NCI-H748 (cell line): Measurements from ENCODE around the gene NEDD4.
"Not testable (repeated sequence)": the region's sequence is repeated elsewhere in the genome, so short reads cannot be mapped to it uniquely, and the experiment has no call there.

Experiments used
- DNase-seq: peaks from one replicate; lab custom pipeline; 2025; ENCODE audit not compliant: unreplicated experiment; lab: John Stamatoyannopoulos, UW

NEDD4 gene

GRCh38 chr15:56006371-56006770 is 13.0 kb upstream of the NEDD4 start:
- DNase-seq: not testable (repeated sequence)

DNA sequence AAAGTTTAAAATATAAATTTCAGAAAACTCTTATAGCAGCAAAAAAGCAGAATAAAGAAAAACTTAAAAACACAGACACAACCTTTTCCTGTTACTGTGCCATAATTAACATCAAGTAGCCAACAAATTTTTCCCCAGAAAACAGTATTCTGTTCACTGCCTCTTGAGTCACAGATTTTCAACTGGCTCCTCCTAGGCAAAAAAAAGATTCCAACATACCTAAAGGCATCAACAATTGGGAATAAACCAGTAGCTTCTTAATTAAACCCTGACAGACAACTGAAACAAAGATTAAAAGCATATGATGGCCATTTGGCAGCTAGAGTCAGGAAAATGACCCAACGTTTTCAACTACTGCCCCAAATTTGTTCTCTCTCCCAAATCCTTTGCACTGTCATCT is 10.9 kb upstream of the NEDD4 start:
- not testable (repeated sequence) for DNase-seq

DNA sequence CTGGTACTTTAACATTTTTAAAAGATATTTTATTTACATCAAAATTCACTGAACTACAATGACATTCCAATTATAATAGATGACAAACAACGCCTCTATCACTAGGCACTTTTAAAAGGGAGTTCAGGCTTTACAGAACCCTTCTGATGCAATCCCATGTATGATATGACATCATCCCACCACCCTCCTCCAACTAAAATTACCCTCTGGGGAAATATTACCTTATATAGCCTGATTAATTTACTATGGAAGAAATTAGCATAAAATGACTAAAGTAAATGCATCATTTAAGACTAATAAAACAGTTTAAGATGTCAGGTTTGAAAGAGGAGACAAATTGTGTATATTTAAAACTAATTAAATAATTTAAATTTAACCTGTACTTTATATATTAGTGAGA is 10.4 kb upstream of the NEDD4 start:
- DNase-seq: not testable (repeated sequence)

- DNase-seq: not testable (repeated sequence)
Measured at GRCh38 chr15:56003277-56003676, 9.9 kb upstream of the NEDD4 start.

DNA sequence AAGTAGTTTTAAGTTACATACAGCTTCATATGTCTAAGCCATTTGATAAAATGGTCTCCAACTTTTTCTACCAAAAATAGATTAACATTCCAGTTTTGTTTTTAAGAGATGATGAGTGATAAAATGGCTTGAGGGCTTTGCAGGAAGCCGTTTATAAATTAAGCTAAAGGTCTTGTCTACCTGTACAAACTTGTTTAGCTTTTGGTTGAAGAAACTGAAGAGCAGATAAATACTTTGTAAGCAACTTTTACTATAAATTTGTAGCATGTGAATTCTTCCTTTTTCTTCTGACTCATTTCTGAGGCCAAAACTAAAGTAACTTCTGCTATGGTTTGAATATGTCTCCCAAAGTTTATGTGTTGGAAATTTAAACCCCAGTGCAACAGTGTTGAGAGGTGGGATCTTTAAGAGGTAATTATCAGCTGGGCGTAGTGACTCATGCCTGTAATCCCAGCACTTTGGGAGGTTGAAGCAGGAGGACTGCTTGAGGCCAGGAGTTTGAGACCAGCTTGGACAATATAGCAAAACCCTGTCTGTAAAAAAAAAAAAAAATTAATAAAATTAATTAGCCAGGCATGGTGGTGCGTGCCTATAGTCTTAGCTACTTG is 8.2 kb upstream of the NEDD4 start:
- no peak for DNase-seq

GRCh38 chr15:55999658-56000057 is 6.2 kb upstream of the NEDD4 start:
- DNase-seq: no peak

DNA sequence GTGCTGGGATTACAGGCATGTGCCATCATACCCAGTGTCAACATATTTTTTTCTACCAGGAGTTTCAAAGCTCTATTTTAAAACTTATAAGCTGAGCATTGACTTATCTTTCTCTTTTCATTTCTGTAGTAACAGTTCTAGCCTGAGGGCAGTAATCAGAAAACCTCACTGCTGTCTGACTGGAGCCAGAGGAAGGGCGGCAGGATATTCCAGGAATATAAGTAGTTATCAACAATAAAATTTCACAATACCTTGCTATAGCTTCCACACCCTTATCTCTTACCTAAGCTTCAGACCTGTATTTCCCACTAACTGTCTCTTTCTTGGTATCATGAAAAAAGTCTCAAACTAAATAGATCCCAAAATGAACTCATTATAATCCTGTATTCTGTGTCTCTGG is 5.1 kb upstream of the NEDD4 start:
- no peak for DNase-seq

DNA sequence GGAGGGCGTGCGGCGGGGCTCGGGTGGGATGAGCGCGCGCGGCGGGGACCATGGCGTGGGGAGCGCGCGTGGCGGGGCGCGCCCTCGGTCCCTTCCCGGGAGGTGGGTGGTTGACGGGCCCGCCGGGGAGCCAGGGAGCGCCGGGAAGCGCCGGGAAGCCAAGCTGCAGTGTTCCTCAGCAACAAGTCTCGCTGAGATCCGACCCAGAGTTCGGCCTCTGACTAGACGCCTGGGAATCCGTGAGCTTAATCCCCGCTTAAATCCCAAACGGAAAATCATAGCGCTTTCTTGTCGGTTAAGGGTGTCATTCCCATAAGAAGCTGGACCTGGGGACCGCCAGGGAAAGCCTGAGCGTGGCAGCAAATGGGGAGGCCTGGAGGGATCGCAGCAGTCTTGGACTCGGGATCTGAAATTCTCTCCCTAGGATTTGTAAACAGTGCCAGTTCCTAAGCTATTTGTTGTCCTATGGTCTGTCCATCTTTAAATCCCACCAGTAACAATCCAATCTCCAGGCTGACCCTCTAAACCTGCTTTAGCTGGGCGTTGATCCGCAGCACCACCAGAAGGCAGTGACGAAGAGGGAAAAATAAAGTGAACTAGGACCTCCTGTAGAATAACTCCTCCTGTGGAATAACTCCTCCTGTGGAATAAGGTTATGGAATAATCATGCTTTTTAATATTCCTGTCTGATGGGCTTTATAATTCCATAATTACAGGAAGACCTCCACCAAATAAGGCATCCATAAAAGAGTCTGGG is 570 bp upstream of the NEDD4 start:
- peak; percentile 60 for DNase-seq

DNA sequence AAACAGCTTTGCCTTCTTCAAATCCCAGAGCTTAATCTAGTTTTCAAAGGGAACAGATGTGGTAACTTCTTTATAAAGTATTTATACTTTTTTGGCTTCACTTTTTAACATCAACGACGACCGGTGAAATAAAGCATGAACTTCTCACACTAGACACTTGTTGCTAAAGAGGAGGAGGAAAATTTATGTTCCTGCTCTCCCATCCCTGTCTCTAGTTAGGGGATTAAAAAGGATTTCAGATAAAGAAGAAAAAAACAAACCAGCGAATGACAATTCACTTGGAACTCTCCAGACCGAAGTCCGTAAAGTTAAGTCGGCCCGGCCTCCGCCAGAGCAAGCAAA is 672 bp downstream of the NEDD4 start:
- DNase-seq: no peak

GRCh38 chr15:55991802-55992768 is 1.3 kb downstream of the NEDD4 start:
- DNase-seq: no peak

DNA sequence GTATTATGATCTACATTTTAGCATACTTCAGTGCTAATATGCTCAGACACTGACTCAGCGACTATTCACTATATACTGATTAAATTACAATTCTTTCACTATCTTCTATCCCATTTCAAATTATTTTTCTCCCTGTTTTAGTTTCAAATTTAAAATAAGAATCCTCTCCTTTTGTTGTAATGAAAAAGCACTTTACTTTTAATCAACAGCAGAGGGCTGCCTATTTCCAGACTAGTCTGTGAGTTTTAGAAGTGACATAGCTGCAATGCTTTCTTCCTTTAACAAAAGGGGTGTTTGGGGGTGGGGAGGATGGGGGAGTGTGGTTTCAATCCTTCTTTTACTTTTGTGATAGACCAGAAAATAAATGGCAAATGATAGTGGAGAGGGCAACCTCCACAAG is 2.4 kb downstream of the NEDD4 start:
- DNase-seq: no peak

GRCh38 chr15:55990516-55990915 is 2.9 kb downstream of the NEDD4 start:
- DNase-seq: no peak

DNA sequence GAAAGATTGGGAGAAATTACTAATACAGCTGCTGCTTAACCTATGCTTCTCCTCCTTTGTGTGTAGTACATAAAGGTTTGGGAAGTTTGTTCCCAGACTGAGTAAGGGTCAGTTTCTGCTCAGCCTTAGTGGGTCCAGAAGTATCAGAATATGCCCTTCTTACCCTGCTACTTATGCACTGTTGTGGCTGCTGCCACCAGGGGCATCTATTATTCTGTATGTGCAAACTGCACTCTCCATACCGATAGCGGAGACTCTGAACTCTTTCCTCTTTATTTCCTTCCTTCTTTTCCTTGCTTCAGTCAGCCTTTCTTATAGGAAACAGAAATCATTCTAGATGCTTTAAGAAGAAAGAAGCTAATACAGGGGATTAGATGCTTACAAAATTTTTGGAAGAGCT is 4.0 kb downstream of the NEDD4 start:
- no peak for DNase-seq

GRCh38 chr15:55981582-55982249 is 11.7 kb downstream of the NEDD4 start:
- no peak for DNase-seq

DNA sequence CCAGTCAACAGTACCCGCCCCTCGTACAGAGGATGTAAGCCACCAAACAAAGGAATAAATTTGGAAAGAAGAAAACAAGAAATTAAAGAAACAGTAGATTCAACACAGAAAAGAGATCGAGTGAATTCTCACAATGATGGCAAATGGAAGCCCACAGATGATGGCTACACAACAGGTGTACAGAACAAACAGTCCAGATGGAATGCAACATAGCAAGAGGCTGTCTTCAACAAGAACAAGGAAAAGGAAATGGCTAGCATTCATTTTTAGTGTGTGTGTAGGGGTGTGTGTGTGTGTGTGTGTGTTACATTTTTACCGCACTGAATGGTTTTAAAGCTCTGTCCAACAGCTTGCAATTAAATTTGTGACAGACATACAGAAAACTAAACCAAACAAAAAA is 12.9 kb downstream of the NEDD4 start:
- no peak for DNase-seq

GRCh38 chr15:55977231-55977630 is 16.2 kb downstream of the NEDD4 start:
- DNase-seq: no peak

DNA sequence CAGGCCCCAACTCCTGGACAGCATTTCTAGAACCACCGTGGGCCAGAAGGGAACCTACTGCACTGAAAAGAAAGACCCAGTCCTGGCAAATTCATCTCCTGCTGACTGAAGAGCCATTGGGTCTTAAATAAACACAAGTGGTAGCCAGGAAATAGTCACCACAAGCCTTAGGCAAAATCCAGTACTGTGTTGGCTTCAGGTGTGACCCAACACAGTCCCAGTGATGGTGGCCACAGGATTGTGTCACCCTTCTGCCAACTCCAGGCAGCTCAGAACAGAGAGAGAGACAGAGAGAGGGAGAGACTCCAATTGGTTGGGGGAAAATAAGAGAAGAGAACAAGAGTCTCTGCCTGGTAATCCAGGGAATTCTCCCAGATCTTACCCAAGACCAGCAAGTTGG is 23.1 kb downstream of the NEDD4 start:
- no peak for DNase-seq

GRCh38 chr15:55969582-55969981 is 23.8 kb downstream of the NEDD4 start:
- DNase-seq: no peak

DNA sequence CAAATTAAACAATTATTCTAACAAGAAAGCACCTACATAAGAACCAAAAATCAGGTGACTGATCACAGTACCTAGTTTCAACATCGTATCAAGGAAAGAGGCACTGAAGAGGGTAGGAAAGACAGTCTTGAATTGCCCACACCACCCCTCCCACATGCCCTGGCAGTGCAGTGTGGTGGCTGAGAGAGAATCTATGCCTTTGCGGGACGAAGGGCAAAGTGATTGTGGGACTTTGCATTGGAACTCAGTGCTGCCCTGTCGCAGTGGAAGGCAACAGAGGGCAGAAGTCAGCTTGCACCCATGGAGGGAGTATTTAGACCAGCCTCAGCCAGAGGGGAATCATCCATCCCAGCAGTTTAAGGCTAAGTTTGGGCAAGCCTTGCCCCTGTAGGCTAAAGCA is 24.5 kb downstream of the NEDD4 start:
- DNase-seq: no peak

DNA sequence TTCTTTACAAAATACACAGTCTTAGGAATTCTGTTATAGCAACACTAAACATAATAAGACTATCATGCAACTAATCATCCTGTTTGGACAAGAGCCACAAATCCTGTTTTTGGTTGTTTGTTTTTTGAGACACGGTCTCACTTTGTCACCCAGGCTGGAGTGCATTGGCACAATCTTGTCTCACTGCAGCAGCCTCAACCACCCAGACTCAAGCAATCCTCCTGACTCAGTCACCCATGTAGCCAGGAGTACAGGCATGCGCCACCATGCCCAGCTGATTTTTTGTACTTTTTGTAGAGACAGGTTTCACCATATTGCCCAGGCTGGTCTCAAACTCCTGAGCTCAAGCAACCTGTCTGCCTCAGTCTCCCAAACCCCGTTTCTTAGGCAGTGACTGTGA is 28.3 kb downstream of the NEDD4 start:
- DNase-seq: no peak

DNA sequence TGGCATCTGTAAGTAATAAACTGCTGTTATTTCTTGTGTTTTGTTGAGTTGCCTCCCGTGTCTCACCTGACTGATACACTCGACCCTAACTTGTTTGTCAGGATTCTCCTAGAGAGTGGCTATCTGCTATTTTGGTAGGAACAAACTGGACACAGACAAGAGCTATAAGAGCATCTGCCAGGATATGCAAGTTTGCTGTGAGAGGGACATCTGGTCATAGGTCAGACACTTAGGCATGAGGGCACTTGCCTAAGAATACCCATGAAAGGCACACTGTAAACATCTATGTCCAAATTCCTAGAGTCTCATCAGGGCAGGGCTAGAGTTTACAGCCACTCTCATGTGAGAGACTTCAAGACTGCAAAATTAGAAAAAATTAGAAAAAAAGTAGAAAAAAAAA is 32.5 kb downstream of the NEDD4 start:
- no peak for DNase-seq
